HepG2 (cell line): ENCODE data around the gene CEACAM16. TPM values are rescaled to one million over a fixed set of nuclear protein-coding genes. Genes with fewer than 3 reads are reported as not detected.
A peak's percentile ranks its signal among the peaks of the same experiment; 100 is the strongest.

Source experiments
- ARID2 ChIP-seq: sonication (generic); formaldehyde crosslinking; IDR thresholded peaks from 2 replicates; pipeline ENCODE4 v1.8.1; 2022; ENCODE audit warnings: mild to moderate bottlenecking, missing genetic modification reagents, borderline replicate concordance
- DNMT1 ChIP-seq: sonication (generic); formaldehyde crosslinking; IDR thresholded peaks from 2 replicates; pipeline ENCODE4 v1.5.1; 2020; ENCODE audit warnings: mild to moderate bottlenecking, missing genetic modification reagents
- GATAD1 ChIP-seq: IDR thresholded peaks from 2 replicates; pipeline ENCODE4 v1.6.1; 2016; ENCODE audit warnings: missing genetic modification reagents, missing compliant biosample characterization
- HHEX ChIP-seq: IDR thresholded peaks from 2 replicates; pipeline ENCODE4 v1.6.1; 2016; ENCODE audit warnings: control low read depth
- HOXD1 ChIP-seq: sonication (generic); formaldehyde crosslinking; IDR thresholded peaks from 2 replicates; pipeline ENCODE4 v1.5.0; 2020; ENCODE audit warnings: missing genetic modification reagents
- KDM1A ChIP-seq: IDR thresholded peaks from 2 replicates; pipeline ENCODE4 v1.6.1; 2016; ENCODE audit warnings: missing compliant biosample characterization
- KDM4B ChIP-seq: sonication (generic); formaldehyde crosslinking; IDR thresholded peaks from 2 replicates; pipeline ENCODE4 v1.4.0; 2020; ENCODE audit warnings: missing genetic modification reagents
- MLX ChIP-seq: IDR thresholded peaks from 2 replicates; pipeline ENCODE4 v1.6.1; 2016
- MTA3 ChIP-seq: sonication (generic); formaldehyde crosslinking; IDR thresholded peaks from 2 replicates; pipeline ENCODE4 v1.4.0; 2020; ENCODE audit warnings: missing genetic modification reagents
- PCBP1 ChIP-seq: fragments of 200-400 bp; formaldehyde crosslinking; IDR thresholded peaks from 2 replicates; pipeline ENCODE4 v1.6.1; 2017; ENCODE audit warnings: mild to moderate bottlenecking, low read depth, low read length, borderline replicate concordance
- REL ChIP-seq: sonication (generic); formaldehyde crosslinking; conservative IDR thresholded peaks from 2 replicates; pipeline ENCODE4 v1.8.0; 2022; ENCODE audit warnings: mild to moderate bottlenecking, missing genetic modification reagents, moderate library complexity
- REXO4 ChIP-seq: sonication (generic); formaldehyde crosslinking; IDR thresholded peaks from 2 replicates; pipeline ENCODE4 v1.8.0; 2022; ENCODE audit warnings: missing genetic modification reagents, mild to moderate bottlenecking, borderline replicate concordance
- SIX1 ChIP-seq: sonication (generic); formaldehyde crosslinking; IDR thresholded peaks from 2 replicates; pipeline ENCODE4 v1.4.0; 2020; ENCODE audit warnings: missing genetic modification reagents, borderline replicate concordance
- TBL1XR1 ChIP-seq: fragments of 150-350 bp; IDR thresholded peaks from 2 replicates; pipeline ENCODE4 v1.6.1; 2014; ENCODE audit warnings: borderline replicate concordance, low read length; ENCODE audit not compliant: partially characterized antibody
- ZNF10 ChIP-seq: sonication (generic); formaldehyde crosslinking; IDR thresholded peaks from 2 replicates; pipeline ENCODE4 v1.4.0; 2020; ENCODE audit warnings: mild to moderate bottlenecking, low read depth, missing genetic modification reagents, borderline replicate concordance
- ZNF253 ChIP-seq: sonication (generic); formaldehyde crosslinking; IDR thresholded peaks from 2 replicates; pipeline ENCODE4 v1.8.0; 2022; ENCODE audit warnings: mild to moderate bottlenecking, missing genetic modification reagents, borderline replicate concordance
- ZNF350 ChIP-seq: sonication (generic); formaldehyde crosslinking; IDR thresholded peaks from 2 replicates; pipeline ENCODE4 v1.4.0; 2020; ENCODE audit warnings: mild to moderate bottlenecking, low read depth, missing genetic modification reagents, borderline replicate concordance
- ZNF367 ChIP-seq: sonication (generic); formaldehyde crosslinking; IDR thresholded peaks from 2 replicates; pipeline ENCODE4 v1.4.0; 2020; ENCODE audit warnings: missing genetic modification reagents, borderline replicate concordance
- ZNF468 ChIP-seq: sonication (generic); formaldehyde crosslinking; IDR thresholded peaks from 2 replicates; pipeline ENCODE4 v1.8.0; 2022; ENCODE audit warnings: mild to moderate bottlenecking, moderate library complexity, missing genetic modification reagents
- ZNF792 ChIP-seq: IDR thresholded peaks from 2 replicates; pipeline ENCODE4 v1.6.1; 2016
- ZZZ3 ChIP-seq: sonication (generic); formaldehyde crosslinking; IDR thresholded peaks from 2 replicates; pipeline ENCODE4 v1.4.0; 2020; ENCODE audit warnings: missing genetic modification reagents, mild to moderate bottlenecking, borderline replicate concordance
- polyA plus RNA-seq, 8 experiments: library from polyadenylated mRNA; depleted of rRNA in 3 of 8; stranded (reverse) in 7 of 8; unstranded in 1 of 8; fragments of >200 nt; fragmentation: Illumina TruSeq in 4 of 8; extraction: Trizol in 4 of 8; gene quantifications; 2 replicates each; pipeline versions ENCODE4 v1.2.1 to v1.2.3, GENCODE V29; 2011 to 2016; ENCODE audit warnings: low read depth in 4 of 8, missing spikeins in 1 of 8, mixed read lengths in 1 of 8; ENCODE audit not compliant: insufficient read depth in 1 of 8
- total RNA-seq, 5 experiments: library from RNA; depleted of rRNA; stranded (reverse); fragments of >200 nt; fragmentation: Illumina TruSeq; extraction: Trizol; gene quantifications; 2 replicates each; pipeline ENCODE4 v1.2.3, GENCODE V29; 2016; ENCODE audit warnings: low read depth in 1 of 5
- TF ChIP-seq, protein P1 (sequence below): sonication (generic); formaldehyde crosslinking; IDR thresholded peaks from 2 replicates; pipeline ENCODE4 v1.9.0; 2022; ENCODE audit warnings: low read depth, missing genetic modification reagents
- TF ChIP-seq, protein P2 (sequence below): sonication (generic); formaldehyde crosslinking; IDR thresholded peaks from 2 replicates; pipeline ENCODE4 v1.4.0; 2020; ENCODE audit warnings: missing genetic modification reagents, borderline replicate concordance
- TF ChIP-seq, protein P3 (sequence below): sonication (generic); formaldehyde crosslinking; conservative IDR thresholded peaks from 2 replicates; pipeline ENCODE4 v1.4.0; 2020; ENCODE audit warnings: mild to moderate bottlenecking, missing genetic modification reagents, moderate library complexity

Gene CEACAM16
- total and polyA plus RNA-seq, 2 of the 13 experiments (the other 11 are each of a cell fraction or from before 2014, with no cell fraction given): not detected

DNA sequence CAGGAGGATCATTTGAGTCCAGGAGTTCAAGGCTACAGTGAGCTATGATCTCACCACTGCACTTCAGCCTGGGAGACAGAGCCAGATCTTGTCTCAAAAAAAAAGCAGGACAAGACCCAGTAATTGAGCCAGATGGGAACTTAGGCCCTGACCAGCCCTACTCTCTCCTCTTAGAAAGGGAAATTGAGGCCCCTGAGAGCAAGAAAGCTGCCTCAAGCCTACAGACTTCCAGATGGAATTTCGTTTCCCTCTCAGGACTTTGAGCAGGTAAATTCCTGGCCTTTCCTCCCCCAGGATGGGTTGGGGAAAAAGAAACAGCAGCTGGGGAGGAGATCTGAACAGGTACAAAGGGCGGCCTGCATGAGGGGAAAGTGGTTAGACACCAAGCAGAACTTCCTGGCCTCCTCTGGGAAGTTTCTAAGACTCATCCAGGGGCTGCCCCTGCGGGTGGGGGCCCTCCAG is 46.0 kb downstream of the CEACAM16 start (continued):
- no peak for TF ChIP-seq REXO4 (CRISPR knock-in tag)
- TF ChIP-seq, protein P1, sequence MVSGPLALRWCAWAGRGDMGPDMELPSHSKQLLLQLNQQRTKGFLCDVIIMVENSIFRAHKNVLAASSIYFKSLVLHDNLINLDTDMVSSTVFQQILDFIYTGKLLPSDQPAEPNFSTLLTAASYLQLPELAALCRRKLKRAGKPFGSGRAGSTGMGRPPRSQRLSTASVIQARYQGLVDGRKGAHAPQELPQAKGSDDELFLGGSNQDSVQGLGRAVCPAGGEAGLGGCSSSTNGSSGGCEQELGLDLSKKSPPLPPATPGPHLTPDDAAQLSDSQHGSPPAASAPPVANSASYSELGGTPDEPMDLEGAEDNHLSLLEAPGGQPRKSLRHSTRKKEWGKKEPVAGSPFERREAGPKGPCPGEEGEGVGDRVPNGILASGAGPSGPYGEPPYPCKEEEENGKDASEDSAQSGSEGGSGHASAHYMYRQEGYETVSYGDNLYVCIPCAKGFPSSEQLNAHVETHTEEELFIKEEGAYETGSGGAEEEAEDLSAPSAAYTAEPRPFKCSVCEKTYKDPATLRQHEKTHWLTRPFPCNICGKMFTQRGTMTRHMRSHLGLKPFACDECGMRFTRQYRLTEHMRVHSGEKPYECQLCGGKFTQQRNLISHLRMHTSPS (CRISPR knock-in tag): no peak
- no peak for TF ChIP-seq ZNF10 (CRISPR knock-in tag)
- no peak for TF ChIP-seq ARID2
- TF ChIP-seq MLX: no peak
- TF ChIP-seq, protein P2, sequence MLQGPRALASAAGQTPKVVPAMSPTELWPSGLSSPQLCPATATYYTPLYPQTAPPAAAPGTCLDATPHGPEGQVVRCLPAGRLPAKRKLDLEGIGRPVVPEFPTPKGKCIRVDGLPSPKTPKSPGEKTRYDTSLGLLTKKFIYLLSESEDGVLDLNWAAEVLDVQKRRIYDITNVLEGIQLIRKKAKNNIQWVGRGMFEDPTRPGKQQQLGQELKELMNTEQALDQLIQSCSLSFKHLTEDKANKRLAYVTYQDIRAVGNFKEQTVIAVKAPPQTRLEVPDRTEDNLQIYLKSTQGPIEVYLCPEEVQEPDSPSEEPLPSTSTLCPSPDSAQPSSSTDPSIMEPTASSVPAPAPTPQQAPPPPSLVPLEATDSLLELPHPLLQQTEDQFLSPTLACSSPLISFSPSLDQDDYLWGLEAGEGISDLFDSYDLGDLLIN (CRISPR knock-in tag): no peak
- no peak for TF ChIP-seq DNMT1 (CRISPR knock-in tag)
- TF ChIP-seq KDM4B (CRISPR knock-in tag): no peak
- no peak for TF ChIP-seq TBL1XR1
- no peak for TF ChIP-seq PCBP1
- TF ChIP-seq ZNF350 (CRISPR knock-in tag): peak; percentile 38; the same call in 1 of the 2 replicates
- TF ChIP-seq, protein P3, sequence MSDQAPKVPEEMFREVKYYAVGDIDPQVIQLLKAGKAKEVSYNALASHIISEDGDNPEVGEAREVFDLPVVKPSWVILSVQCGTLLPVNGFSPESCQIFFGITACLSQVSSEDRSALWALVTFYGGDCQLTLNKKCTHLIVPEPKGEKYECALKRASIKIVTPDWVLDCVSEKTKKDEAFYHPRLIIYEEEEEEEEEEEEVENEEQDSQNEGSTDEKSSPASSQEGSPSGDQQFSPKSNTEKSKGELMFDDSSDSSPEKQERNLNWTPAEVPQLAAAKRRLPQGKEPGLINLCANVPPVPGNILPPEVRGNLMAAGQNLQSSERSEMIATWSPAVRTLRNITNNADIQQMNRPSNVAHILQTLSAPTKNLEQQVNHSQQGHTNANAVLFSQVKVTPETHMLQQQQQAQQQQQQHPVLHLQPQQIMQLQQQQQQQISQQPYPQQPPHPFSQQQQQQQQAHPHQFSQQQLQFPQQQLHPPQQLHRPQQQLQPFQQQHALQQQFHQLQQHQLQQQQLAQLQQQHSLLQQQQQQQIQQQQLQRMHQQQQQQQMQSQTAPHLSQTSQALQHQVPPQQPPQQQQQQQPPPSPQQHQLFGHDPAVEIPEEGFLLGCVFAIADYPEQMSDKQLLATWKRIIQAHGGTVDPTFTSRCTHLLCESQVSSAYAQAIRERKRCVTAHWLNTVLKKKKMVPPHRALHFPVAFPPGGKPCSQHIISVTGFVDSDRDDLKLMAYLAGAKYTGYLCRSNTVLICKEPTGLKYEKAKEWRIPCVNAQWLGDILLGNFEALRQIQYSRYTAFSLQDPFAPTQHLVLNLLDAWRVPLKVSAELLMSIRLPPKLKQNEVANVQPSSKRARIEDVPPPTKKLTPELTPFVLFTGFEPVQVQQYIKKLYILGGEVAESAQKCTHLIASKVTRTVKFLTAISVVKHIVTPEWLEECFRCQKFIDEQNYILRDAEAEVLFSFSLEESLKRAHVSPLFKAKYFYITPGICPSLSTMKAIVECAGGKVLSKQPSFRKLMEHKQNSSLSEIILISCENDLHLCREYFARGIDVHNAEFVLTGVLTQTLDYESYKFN (CRISPR knock-in tag): peak; percentile 28; the same call in 1 of the 2 replicates
- no peak for TF ChIP-seq ZZZ3 (CRISPR knock-in tag)
- no peak for TF ChIP-seq HOXD1
- no peak for TF ChIP-seq ZNF468 (CRISPR knock-in tag)
- 0 out of 2 replicates have a peak, but pooled peaks have one; percentile 7 for TF ChIP-seq GATAD1 (CRISPR knock-in tag)
- TF ChIP-seq ZNF367 (CRISPR knock-in tag): no peak
- no peak for TF ChIP-seq ZNF253 (CRISPR knock-in tag)
- no peak for TF ChIP-seq HHEX (CRISPR knock-in tag)
- TF ChIP-seq MTA3 (CRISPR knock-in tag): no peak
- TF ChIP-seq KDM1A (CRISPR knock-in tag): peak; percentile 78
- no peak for TF ChIP-seq REL (CRISPR knock-in tag)
- TF ChIP-seq ZNF792: 0 out of 2 replicates have a peak, but pooled peaks have one; percentile 16
- no peak for TF ChIP-seq SIX1 (CRISPR knock-in tag)
